NCI-H1417 (cell line): ENCODE measurements around the gene RBBP5.
A peak's percentile ranks its signal among the peaks of the same experiment; 100 is the strongest.

Experiments
- DNase-seq, 3 experiments: peaks; one replicate each; lab custom pipeline; 2025; lab: John Stamatoyannopoulos, UW

The RBBP5 gene

GRCh38 chr1:205056956-205057568, 64.7 kb downstream of the RBBP5 start:
- no peak for DNase-seq

- no peak for DNase-seq
Observed at GRCh38 chr1:205056188-205056611, 65.6 kb downstream of the RBBP5 start.

- DNase-seq = no peak
Observed at GRCh38 chr1:205054013-205054412, 67.8 kb downstream of the RBBP5 start.

DNA sequence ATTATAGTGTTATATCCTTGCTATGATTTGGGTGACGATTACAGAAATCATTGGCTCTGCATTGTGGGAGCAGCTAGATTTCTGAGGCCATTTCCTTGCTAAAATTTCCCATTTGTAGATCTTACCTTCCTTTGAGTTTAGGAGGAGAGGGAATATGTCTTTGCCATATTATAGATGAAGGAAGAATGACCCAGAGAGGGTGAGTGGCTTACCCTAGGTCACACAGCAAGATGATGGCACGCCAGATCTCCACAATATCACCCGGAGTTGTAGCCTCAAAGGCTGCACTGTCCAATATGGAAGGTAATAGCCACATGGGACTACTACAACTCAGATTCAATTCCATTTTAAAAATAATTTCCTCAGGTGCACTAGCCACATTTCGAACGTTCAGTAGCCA, 68.5 kb downstream of the RBBP5 start:
- no peak for DNase-seq

DNA sequence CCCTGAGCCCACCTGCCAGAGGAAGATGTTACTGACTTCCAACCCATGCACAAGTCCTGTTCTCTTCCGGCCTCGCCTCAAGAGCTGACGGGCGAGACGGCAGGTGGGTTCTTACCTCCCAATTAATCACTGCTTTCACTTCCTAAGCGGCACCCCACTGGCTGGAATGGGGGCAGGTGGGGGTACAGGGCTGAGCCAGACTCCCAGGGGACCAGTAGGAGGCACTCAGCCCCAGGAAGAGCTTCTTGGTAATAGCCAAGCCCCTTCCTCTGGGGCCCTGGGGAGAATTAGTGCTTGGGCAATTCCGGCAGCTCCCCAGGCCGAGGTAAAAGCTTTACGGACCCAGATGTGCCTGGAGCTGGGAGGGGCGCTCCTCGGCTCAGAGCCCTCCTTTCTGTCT, 69.1 kb downstream of the RBBP5 start:
- DNase-seq = peak in 2 of 3 experiments; percentile 11 to 58

DNA sequence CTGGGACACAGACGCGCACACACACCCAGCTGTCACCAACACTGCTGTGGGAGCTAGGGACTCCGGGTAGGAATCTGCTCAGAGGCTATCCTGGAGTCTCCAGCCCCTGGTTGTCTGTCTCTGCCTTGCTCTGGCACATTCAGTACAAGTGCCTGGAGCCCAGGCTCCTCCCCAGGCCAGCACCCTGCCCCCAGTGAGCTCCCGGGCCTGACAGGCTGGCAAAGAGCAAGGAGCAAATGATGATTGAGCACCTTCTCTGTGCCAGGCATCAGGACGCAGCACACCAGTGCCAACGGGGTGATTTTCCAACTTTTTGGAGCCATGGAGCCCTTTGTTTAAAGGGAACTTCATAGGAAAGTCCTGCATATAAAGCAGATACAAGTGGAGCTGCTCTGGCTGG, 72.3 kb downstream of the RBBP5 start:
- no peak for DNase-seq

DNA sequence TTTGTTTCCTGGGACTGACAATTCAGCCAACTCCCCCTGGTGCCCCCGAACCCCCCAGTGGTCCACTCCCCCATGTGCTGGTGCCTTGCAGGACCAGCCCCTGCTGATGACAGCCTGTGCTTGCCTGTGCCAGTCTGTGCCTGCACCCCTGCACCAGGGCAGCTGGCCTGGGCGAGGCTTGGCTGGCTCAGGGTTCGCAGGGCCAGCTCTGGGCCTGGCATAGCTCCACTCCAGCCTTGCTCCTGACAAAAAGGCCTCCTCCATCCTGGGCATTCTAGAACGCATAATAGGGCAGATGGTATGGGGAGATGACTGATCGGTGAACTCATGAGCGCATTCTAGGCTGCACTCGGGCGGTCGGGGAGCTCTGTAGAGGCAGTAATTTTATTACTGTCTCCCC, 73.4 kb downstream of the RBBP5 start:
- DNase-seq = no peak

- DNase-seq = no peak
Observed at GRCh38 chr1:205047764-205048231, 74.0 kb downstream of the RBBP5 start.

DNA sequence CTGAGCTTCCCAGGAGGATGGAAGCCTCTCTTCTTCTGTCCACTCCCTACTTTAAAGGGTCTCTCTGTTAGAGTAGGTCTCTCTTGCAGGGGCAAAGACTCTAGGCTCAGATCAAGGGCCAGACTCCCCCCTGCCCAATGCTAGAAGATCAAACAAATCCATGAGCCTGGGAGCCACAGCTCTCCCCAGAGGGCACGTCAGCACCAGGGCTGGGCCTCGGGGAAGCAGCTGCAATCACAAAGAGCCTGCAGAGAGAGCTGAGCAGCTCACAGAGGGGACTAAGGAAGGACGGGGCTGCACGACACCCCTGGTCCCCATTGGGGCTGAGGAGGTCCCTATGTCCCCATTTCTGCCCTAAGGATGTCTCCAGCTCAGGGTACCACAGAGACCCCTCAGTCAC, 74.9 kb downstream of the RBBP5 start:
- DNase-seq = no peak

GRCh38 chr1:205045146-205045545, 76.6 kb downstream of the RBBP5 start:
- DNase-seq = no peak

DNA sequence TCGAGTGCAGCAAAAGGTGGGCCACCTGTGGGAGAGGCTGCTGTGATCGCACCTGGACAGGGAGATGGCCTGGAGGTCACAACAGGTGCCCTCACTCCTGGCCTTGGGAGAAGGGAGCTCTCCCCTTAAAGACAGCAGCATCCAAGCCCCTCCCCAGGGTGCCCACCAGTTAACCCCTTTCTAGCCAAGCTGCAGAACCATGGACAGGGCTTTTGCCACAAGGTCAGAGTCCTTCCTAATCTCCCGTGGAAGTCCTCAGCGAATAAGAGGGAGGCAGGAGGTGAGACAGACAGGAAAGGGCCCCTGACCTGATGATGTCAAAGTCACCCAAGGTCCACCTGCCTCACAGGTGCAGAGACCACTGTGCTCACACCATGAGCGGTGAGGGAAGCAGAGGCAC, 77.0 kb downstream of the RBBP5 start:
- no peak for DNase-seq

- no peak for DNase-seq
Observed at GRCh38 chr1:205043866-205044265, 77.9 kb downstream of the RBBP5 start.

- DNase-seq = peak in 2 of 3 experiments; percentile 47 to 73
Observed at GRCh38 chr1:205042911-205043806, 78.6 kb downstream of the RBBP5 start, which contains the start of gene CNTN2. TSS of gene CNTN2 (plus strand) at chr1:205043212. CDS start at chr1:205053186, 9,974 bp downstream.

DNA sequence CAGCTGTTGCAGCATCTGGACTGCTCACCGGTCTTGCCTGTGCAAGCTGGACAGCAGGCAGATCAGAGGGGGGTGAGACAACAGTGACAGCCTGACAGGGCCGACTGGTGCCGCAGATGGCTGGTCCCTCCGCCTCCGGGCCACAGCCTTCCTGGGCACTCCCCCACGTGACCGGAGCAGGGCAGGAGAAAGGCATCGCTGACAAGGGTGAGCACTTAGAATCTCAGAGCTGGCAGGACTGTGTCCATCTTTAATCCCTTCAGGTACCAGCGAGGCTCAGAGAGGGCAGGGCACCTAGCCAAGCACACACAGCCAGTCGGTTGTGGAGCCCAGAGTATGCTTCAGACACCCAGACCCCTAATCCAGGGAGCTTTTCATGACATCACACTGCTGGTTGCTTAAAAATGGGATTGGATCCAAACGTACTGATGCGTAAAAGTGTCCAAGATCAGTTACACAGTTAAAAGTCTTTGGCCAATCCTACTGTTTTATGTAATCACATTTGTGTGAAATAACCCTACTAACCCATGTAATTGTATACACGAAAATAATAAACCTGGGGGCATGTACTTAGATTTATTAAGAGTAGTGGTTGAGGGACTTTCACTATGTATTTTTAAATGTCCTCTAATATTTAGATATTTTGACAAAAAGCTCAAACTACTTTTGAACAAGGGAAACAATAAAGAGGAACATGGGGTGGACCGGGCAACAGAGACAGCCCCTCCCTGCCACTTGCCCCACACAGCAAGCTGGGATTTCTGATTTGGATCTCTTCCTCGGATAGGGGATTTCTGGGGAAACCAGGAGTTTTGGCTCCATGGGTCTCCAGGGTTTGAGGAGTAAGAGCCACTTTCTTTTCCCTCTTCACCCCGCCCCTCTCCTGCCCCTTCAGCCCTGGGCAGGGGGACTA, 79.5 kb downstream of the RBBP5 start:
- DNase-seq = no peak

- no peak for DNase-seq
Observed at GRCh38 chr1:205041001-205041715, 80.6 kb downstream of the RBBP5 start.

GRCh38 chr1:205038132-205038786, 83.5 kb downstream of the RBBP5 start:
- no peak for DNase-seq

DNA sequence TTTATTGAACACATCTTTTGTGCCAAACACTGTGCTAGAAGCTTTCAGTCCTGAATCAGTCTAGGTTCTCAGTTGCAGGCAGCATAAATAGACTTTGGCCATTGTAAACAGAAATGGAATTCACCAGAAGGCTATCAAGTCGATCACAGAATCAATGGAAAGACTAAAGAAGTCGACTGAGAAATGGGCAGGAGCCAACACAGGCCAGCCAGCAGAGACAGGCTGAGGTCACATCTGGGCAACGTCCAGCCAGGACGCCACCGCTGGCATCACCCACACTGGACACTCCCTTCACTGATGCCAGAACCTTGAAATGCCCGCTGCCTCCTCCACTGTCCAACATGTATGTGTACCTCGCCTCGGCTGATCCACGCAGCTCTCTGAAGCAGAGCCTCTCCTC, 84.2 kb downstream of the RBBP5 start:
- DNase-seq = no peak
